Transverse colon (tissue), 4 donors: Measurements from ENCODE around the gene NECAB2. TPM values are rescaled to one million over a fixed set of nuclear protein-coding genes. Genes with fewer than 3 reads are reported as not detected.
"Not testable (repeated sequence)": the region's sequence is repeated elsewhere in the genome, so short reads cannot be mapped to it uniquely, and the experiment has no call there.

ENCODE experiments used
- DNase-seq: peaks from one replicate; pipeline ENCODE4 v3.0.0-alpha.2; 2019
- H3K27ac ChIP-seq, 4 donors: fragments of 200-600 bp; sonication (generic); 2 replicates each; pipeline ENCODE4 v1.5.1; 2016 to 2018; ENCODE audit warnings: inconsistent platforms in 4 of 4
- H3K27me3 ChIP-seq: fragments of 200-600 bp; sonication (generic); 2 replicates; pipeline ENCODE4 v1.5.1; 2017; ENCODE audit warnings: inconsistent platforms
- H3K36me3 ChIP-seq, 4 donors: fragments of 200-600 bp; sonication (generic); 2 replicates each; pipeline ENCODE4 v1.5.1; 2017 to 2019; ENCODE audit warnings: inconsistent platforms in 4 of 4
- H3K4me1 ChIP-seq, 4 donors: fragments of 200-600 bp; sonication (generic); 2 replicates each; pipeline ENCODE4 v1.5.1; 2017 to 2020; ENCODE audit warnings: inconsistent platforms in 4 of 4
- H3K4me3 ChIP-seq, 4 donors: fragments of 200-600 bp; sonication (generic); 1 replicate in 1 of 4; 2 replicates in 3 of 4; pipeline versions ENCODE4 v1.5.1 to v1.6.1; 2017 to 2019; ENCODE audit warnings: inconsistent platforms in 4 of 4
- H3K9me3 ChIP-seq, 2 donors: fragments of 200-600 bp; sonication (generic); 2 replicates each; pipeline ENCODE4 v1.5.1; 2017 to 2019; ENCODE audit warnings: inconsistent platforms in 2 of 2
- CTCF ChIP-seq, 5 experiments: fragments of 200-600 bp in 3 of 5; fragments of 450-650 bp in 2 of 5; sonication (generic) in 3 of 5; IDR thresholded peaks; 1 replicate in 2 of 5; 2 replicates in 3 of 5; pipeline ENCODE4 v1.5.1; 2016 to 2017; ENCODE audit warnings: antibody characterized with exemption in 5 of 5, inconsistent platforms in 3 of 5, mild to moderate bottlenecking in 2 of 5, moderate library complexity in 1 of 5
- EP300 ChIP-seq: sonication (generic); formaldehyde crosslinking; IDR thresholded peaks from one replicate; pipeline ENCODE4 v1.6.1; 2017; ENCODE audit warnings: antibody characterized with exemption, low read depth
- POLR2A ChIP-seq: fragments of 450-650 bp; IDR thresholded peaks from one replicate; pipeline ENCODE4 v1.6.1; 2016; ENCODE audit warnings: antibody characterized with exemption, mild to moderate bottlenecking, moderate library complexity
- POLR2AphosphoS5 ChIP-seq, 3 donors: sonication (generic); formaldehyde crosslinking; IDR thresholded peaks; one replicate each; pipeline ENCODE4 v1.6.1; 2016; ENCODE audit warnings: antibody characterized with exemption in 3 of 3
- WGBS, 2 donors: methylation state at CpG; one replicate each; pipeline ENCODE4 v1.1.5; 2018; ENCODE audit warnings: low coverage in 1 of 2; 5-methylcytosine and 5-hydroxymethylcytosine counted together
- in situ Hi-C, 4 donors: fragments of 200-750 bp; cut with MboI; loops; one replicate each; pipeline versions ENCODE4 v1.15.0 to v1.15.1; 2017; ENCODE audit warnings: low sequenced_read_pairs in 3 of 4, low pct_ligation_motif_present in 1 of 4, low pct_unique_long_range_greater_than_20kb in 1 of 4
- intact Hi-C: fragments of 100-400 bp; cut with DNase I; formaldehyde crosslinking; loops from one replicate; pipeline ENCODE4 v1.15.1; 2023; ENCODE audit warnings: low total_unique reads
- total RNA-seq, 4 donors: library from RNA; depleted of rRNA; stranded (reverse); fragments of >200 nt; gene quantifications; one replicate each; pipeline ENCODE4 v1.1.0, GENCODE V29; 2016

The NECAB2 gene
- total RNA-seq, 4 donors from 2014 or later: 0.41 TPM; not detected in 3

- no peak overlapping the region for H3K4me3 ChIP-seq
- WGBS, 2 donors: 82% methylated on average over 13 of the region's 13 CpGs; no CpG with 5 or more reads in 1 of the 2 donors
- peaks cover 11 to 18% (median 16%) of the 10 kb centered on the region in 4 donors for H3K4me1 ChIP-seq
- DNase-seq: no peak
- H3K9me3 ChIP-seq: no peaks in the 10 kb centered on the region
- in situ Hi-C loops (no loop called here), intact Hi-C loops (no loop called here)
- TF ChIP-seq EP300 (no peak), CTCF (IDR thresholded peaks at IDR 0.05) (no peak), POLR2A (no peak), POLR2AphosphoS5 (IDR thresholded peaks at IDR 0.05) (no peak)
- H3K27me3 ChIP-seq: no peaks in the 10 kb centered on the region
- H3K27ac ChIP-seq: no peak overlapping the region
- no peaks in the 10 kb centered on the region for H3K36me3 ChIP-seq
Measured at GRCh38 chr16:83948914-83949723, 18.9 kb upstream of the NECAB2 start.

GRCh38 chr16:83949724-83950001 lies 18.4 kb upstream of the NECAB2 start:
- Histone ChIP-seq H3K9me3 (no peaks in the 10 kb centered on the region), H3K4me3 (no peak overlapping the region), H3K36me3 (no peaks in the 10 kb centered on the region), H3K27ac (no peak overlapping the region), H3K27me3 (no peaks in the 10 kb centered on the region), H3K4me1 (peaks cover 11 to 23% (median 20%) of the 10 kb centered on the region in 4 donors)
- TF ChIP-seq POLR2A: no peak
- TF ChIP-seq CTCF (IDR thresholded peaks at IDR 0.05): no peak
- TF ChIP-seq EP300: no peak
- no peak for TF ChIP-seq POLR2AphosphoS5 (IDR thresholded peaks at IDR 0.05)
- WGBS, 2 donors: 90% methylated on average over 5 of the region's 5 CpGs; no CpG with 5 or more reads in 1 of the 2 donors
- intact Hi-C loops (loop anchor here (10.0 kb wide), 1 partner anchor 125 kb away; no protein-coding TSS in a partner anchor), in situ Hi-C loops (loop anchor here in 3 of 4 donors (25.0 kb wide), 3 partner anchors 113 to 538 kb away; partner anchors contain the start of genes ADAD2 (in 1 of the 3) and TAF1C (in 1 of the 3))
- no peak for DNase-seq

- not testable (repeated sequence) for H3K27me3 ChIP-seq, H3K4me3 ChIP-seq, DNase-seq, H3K27ac ChIP-seq, H3K9me3 ChIP-seq, H3K36me3 ChIP-seq
- 76% methylated on average over 9 of the region's 10 CpGs; no CpG with 5 or more reads in 1 of the 2 donors for WGBS, 2 donors
- H3K4me1 ChIP-seq: peaks cover 11 to 30% (median 22%) of the 10 kb centered on the region in 4 donors
- in situ Hi-C loops: loop anchor here in 3 of 4 donors (25.0 kb wide), 3 partner anchors 111 to 536 kb away; partner anchors contain the start of genes ADAD2 (in 1 of the 3) and TAF1C (in 1 of the 3)
- intact Hi-C loops: loop anchor here (10.0 kb wide), 1 partner anchor 126 kb away; no protein-coding TSS in a partner anchor
Measured at GRCh38 chr16:83950862-83951399, 17.1 kb upstream of the NECAB2 start.

- Histone ChIP-seq H3K36me3 (no peaks in the 10 kb centered on the region), H3K4me1 (peaks cover 11 to 30% (median 22%) of the 10 kb centered on the region in 4 donors), H3K9me3 (no peaks in the 10 kb centered on the region), H3K27me3 (no peaks in the 10 kb centered on the region), H3K4me3 (no peak overlapping the region), H3K27ac (no peak overlapping the region)
- in situ Hi-C loops: loop anchor here in 3 of 4 donors (25.0 kb wide), 3 partner anchors 111 to 536 kb away; partner anchors contain the start of genes ADAD2 (in 1 of the 3) and TAF1C (in 1 of the 3)
- 33 to 34% methylated on average over 3 to 8 of the region's 8 CpGs for WGBS, 2 donors
- TF ChIP-seq POLR2A: no peak
- intact Hi-C loops: loop anchor here (10.0 kb wide), 1 partner anchor 127 kb away; no protein-coding TSS in a partner anchor
- no peak for DNase-seq
Measured at GRCh38 chr16:83951544-83951943, 16.5 kb upstream of the NECAB2 start.

- 20% methylated on average over 8 of the region's 8 CpGs; no CpG with 5 or more reads in 1 of the 2 donors for WGBS, 2 donors
- DNase-seq: no peak
- in situ Hi-C loops: loop anchor here in 3 of 4 donors (25.0 kb wide), 3 partner anchors 110 to 535 kb away; partner anchors contain the start of genes ADAD2 (in 1 of the 3) and TAF1C (in 1 of the 3)
- Histone ChIP-seq H3K36me3 (no peaks in the 10 kb centered on the region), H3K4me3 (peak overlapping the region in 3 of 4 donors; percentile 48 to 73 (median 48)), H3K9me3 (no peaks in the 10 kb centered on the region), H3K4me1 (peaks cover 11 to 30% (median 22%) of the 10 kb centered on the region in 4 donors), H3K27me3 (no peaks in the 10 kb centered on the region), H3K27ac (peak overlapping the region; percentile 91 to 96 (median 94))
- intact Hi-C loops: loop anchor here (10.0 kb wide), 1 partner anchor 128 kb away; no protein-coding TSS in a partner anchor
- TF ChIP-seq CTCF (IDR thresholded peaks at IDR 0.05) (no peak), POLR2A (no peak), EP300 (no peak), POLR2AphosphoS5 (IDR thresholded peaks at IDR 0.05) (no peak)
Measured at GRCh38 chr16:83952587-83952939, 15.5 kb upstream of the NECAB2 start.
